ENCODE results near the gene DAPK2.

Gene DAPK2

GRCh38 chr15:63893866-63894661, 152.2 kb downstream of the DAPK2 start:
- DNase-seq (ENCODE audit: low read depth), result no peak

- peak; percentile 50 for DNase-seq (ENCODE audit: low read depth)
Measured at GRCh38 chr15:63892794-63893441, 153.4 kb downstream of the DAPK2 start.

GRCh38 chr15:63891768-63892133, 154.5 kb downstream of the DAPK2 start:
- no peak for DNase-seq (ENCODE audit: low read depth)

- DNase-seq (ENCODE audit: low read depth), result peak; percentile 56
Measured at GRCh38 chr15:63891079-63891767, 155.1 kb downstream of the DAPK2 start.

GRCh38 chr15:63890617-63891016, 155.7 kb downstream of the DAPK2 start:
- no peak for DNase-seq (ENCODE audit: low read depth)

GRCh38 chr15:63889831-63890230, 156.5 kb downstream of the DAPK2 start:
- no peak for DNase-seq (ENCODE audit: low read depth)

- no peak for DNase-seq (ENCODE audit: low read depth)
Measured at GRCh38 chr15:63888823-63889222, 157.5 kb downstream of the DAPK2 start.

- no peak for DNase-seq (ENCODE audit: low read depth)
Measured at GRCh38 chr15:63888146-63888545, 158.1 kb downstream of the DAPK2 start.

- no peak for DNase-seq (ENCODE audit: low read depth)
Measured at GRCh38 chr15:63887630-63888029, 158.7 kb downstream of the DAPK2 start.

GRCh38 chr15:63884953-63885352, 161.3 kb downstream of the DAPK2 start:
- no peak for DNase-seq (ENCODE audit: low read depth)

- no peak for DNase-seq (ENCODE audit: low read depth)
Measured at GRCh38 chr15:63881431-63881830, 164.9 kb downstream of the DAPK2 start.

- no peak for DNase-seq (ENCODE audit: low read depth)
Measured at GRCh38 chr15:63880744-63881143, 165.5 kb downstream of the DAPK2 start.

GRCh38 chr15:63879995-63880394, 166.3 kb downstream of the DAPK2 start:
- no peak for DNase-seq (ENCODE audit: low read depth)

GRCh38 chr15:63879211-63879610, 167.1 kb downstream of the DAPK2 start:
- DNase-seq (ENCODE audit: low read depth), result no peak

GRCh38 chr15:63877713-63878271, 168.5 kb downstream of the DAPK2 start:
- no peak for DNase-seq (ENCODE audit: low read depth)

GRCh38 chr15:63876085-63876662, 170.1 kb downstream of the DAPK2 start:
- no peak for DNase-seq (ENCODE audit: low read depth)

GRCh38 chr15:63874616-63875015, 171.7 kb downstream of the DAPK2 start:
- DNase-seq (ENCODE audit: low read depth), result no peak

- no peak for DNase-seq (ENCODE audit: low read depth)
Measured at GRCh38 chr15:63872759-63873510, 173.3 kb downstream of the DAPK2 start.

GRCh38 chr15:63870487-63871209, 175.6 kb downstream of the DAPK2 start:
- DNase-seq (ENCODE audit: low read depth), result no peak

GRCh38 chr15:63870043-63870394, 176.3 kb downstream of the DAPK2 start:
- DNase-seq (ENCODE audit: low read depth), result no peak

Measured in T follicular helper cell (primary cell).